Parathyroid adenoma (tissue), 2 donors: ENCODE results near the gene KDM5B.

Source experiments
- H2AFZ ChIP-seq: fragments of 300-600 bp; sonication (generic); one replicate; pipeline ENCODE4 v1.7.0; 2017; ENCODE audit warnings: antibody characterized with exemption, mild to moderate bottlenecking
- H3K27ac ChIP-seq: fragments of 300-600 bp; sonication (generic); one replicate; pipeline ENCODE4 v1.7.0; 2017
- H3K27me3 ChIP-seq: fragments of 300-600 bp; sonication (generic); one replicate; pipeline ENCODE4 v1.7.0; 2017; ENCODE audit warnings: low read length; ENCODE audit not compliant: control insufficient read depth, insufficient read depth
- H3K36me3 ChIP-seq: fragments of 300-600 bp; sonication (generic); one replicate; pipeline ENCODE4 v1.7.0; 2017; ENCODE audit warnings: low read length; ENCODE audit not compliant: control insufficient read depth, insufficient read depth
- H3K4me1 ChIP-seq: fragments of 300-600 bp; sonication (generic); one replicate; pipeline ENCODE4 v1.7.0; 2017; ENCODE audit warnings: control low read depth
- H3K4me2 ChIP-seq: fragments of 300-600 bp; sonication (generic); one replicate; pipeline ENCODE4 v1.7.0; 2017; ENCODE audit warnings: low read length
- H3K4me3 ChIP-seq: fragments of 300-600 bp; sonication (generic); one replicate; pipeline ENCODE4 v1.7.0; 2017; ENCODE audit warnings: low read depth, low read length
- H3K79me2 ChIP-seq: fragments of 300-600 bp; sonication (generic); one replicate; pipeline ENCODE4 v1.7.0; 2017; ENCODE audit warnings: control low read depth
- H3K9ac ChIP-seq: fragments of 300-600 bp; sonication (generic); one replicate; pipeline ENCODE4 v1.7.0; 2017; ENCODE audit warnings: mild to moderate bottlenecking
- H3K9me3 ChIP-seq: fragments of 300-600 bp; sonication (generic); one replicate; pipeline ENCODE4 v1.7.0; 2017; ENCODE audit warnings: low read length; ENCODE audit not compliant: control insufficient read depth
- TF ChIP-seq, protein P1 (sequence below): fragments of 300-600 bp; sonication (generic); IDR thresholded peaks from one replicate; pipeline ENCODE4 v1.7.0; 2017; ENCODE audit warnings: antibody characterized with exemption, mild to moderate bottlenecking
- donor health status: primary hyperparathyroidism.

The KDM5B gene

DNA sequence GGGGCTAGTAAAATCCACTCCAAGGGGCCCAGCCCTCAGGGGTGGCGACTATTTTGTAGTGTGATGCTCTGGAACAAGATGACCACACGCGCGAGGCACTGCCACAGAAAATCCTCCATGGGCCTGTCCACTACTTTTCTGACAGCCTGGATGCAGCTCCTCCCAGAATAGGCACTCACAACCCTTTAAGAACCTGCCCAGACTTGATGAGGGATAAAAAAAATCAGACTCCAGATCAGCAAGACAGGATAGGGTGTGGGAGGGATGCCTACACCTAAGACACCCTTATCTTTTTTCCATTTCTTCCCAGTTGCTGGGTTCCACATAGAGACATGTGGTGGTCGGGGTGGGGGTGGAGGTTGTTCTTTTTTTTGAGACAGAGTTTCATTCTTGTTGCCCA, 36.0 kb upstream of the KDM5B start:
- Histone ChIP-seq H3K27me3 (no peaks in the 10 kb centered on the region), H3K9me3 (no peaks in the 10 kb centered on the region), H3K4me3 (no peak overlapping the region), H3K4me2 (no peak overlapping the region), H2AFZ (no peak overlapping the region), H3K4me1 (no peaks in the 10 kb centered on the region), H3K79me2 (no peaks in the 10 kb centered on the region), H3K27ac (no peak overlapping the region), H3K36me3 (no peaks in the 10 kb centered on the region), H3K9ac (no peak overlapping the region)
- TF ChIP-seq, protein P1, sequence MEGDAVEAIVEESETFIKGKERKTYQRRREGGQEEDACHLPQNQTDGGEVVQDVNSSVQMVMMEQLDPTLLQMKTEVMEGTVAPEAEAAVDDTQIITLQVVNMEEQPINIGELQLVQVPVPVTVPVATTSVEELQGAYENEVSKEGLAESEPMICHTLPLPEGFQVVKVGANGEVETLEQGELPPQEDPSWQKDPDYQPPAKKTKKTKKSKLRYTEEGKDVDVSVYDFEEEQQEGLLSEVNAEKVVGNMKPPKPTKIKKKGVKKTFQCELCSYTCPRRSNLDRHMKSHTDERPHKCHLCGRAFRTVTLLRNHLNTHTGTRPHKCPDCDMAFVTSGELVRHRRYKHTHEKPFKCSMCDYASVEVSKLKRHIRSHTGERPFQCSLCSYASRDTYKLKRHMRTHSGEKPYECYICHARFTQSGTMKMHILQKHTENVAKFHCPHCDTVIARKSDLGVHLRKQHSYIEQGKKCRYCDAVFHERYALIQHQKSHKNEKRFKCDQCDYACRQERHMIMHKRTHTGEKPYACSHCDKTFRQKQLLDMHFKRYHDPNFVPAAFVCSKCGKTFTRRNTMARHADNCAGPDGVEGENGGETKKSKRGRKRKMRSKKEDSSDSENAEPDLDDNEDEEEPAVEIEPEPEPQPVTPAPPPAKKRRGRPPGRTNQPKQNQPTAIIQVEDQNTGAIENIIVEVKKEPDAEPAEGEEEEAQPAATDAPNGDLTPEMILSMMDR = no peak

DNA sequence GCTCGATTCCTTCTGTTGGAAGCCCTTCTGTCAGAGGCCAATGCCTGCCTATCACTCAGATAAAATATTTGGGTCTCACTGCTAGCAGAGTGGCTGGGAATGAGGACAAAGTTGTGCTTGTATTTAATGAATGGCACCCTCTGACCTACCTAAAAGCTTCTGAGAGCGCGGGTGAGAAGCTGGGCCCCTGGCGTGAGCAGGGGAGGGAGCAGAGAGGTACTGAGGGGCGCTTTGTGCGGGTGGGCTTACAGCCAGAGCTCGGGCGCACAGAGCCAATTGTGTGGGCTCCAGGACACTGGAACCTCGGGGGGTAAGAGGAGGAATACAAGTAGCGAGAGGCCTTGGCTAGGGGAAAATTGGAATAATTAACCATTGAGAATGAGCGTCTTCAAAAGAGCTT, 34.9 kb upstream of the KDM5B start:
- H3K9ac ChIP-seq = no peak overlapping the region
- no peaks in the 10 kb centered on the region for H3K36me3 ChIP-seq
- H3K79me2 ChIP-seq = no peaks in the 10 kb centered on the region
- TF ChIP-seq, protein P1 = no peak
- H3K4me3 ChIP-seq = no peak overlapping the region
- H3K4me2 ChIP-seq = no peak overlapping the region
- no peaks in the 10 kb centered on the region for H3K27me3 ChIP-seq
- H3K4me1 ChIP-seq = no peaks in the 10 kb centered on the region
- no peak overlapping the region for H2AFZ ChIP-seq
- no peak overlapping the region for H3K27ac ChIP-seq
- H3K9me3 ChIP-seq = no peaks in the 10 kb centered on the region

DNA sequence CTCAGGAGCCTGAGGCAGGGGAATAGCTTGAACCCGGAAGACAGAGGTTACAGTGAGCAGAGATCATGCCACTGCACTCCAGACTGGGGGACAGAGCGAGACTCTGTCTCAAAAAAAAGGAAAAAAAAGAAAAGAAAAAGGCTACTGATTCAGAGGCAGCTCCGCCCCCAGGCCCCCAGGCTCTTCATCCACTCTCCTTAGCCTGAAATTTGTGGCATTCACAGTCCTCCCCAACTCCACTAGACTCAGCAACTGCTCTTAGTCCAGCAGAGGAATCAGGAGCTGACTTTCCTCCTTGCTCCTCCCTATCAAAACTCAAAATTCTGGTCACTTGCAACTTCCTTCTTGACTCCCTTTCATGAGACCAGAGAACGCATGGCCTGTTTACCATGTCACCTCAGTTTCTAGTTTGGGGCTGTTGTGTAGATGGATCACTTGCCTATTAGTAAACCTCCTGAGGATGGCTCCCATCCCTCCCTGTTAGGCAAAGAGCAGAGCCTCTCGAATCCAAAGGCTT, 29.6 kb upstream of the KDM5B start:
- no peaks in the 10 kb centered on the region for H3K9me3 ChIP-seq
- TF ChIP-seq, protein P1 = no peak
- H3K4me3 ChIP-seq = no peak overlapping the region
- no peak overlapping the region for H2AFZ ChIP-seq
- H3K4me1 ChIP-seq = no peaks in the 10 kb centered on the region
- H3K9ac ChIP-seq = no peak overlapping the region
- H3K27ac ChIP-seq = no peak overlapping the region
- no peaks in the 10 kb centered on the region for H3K27me3 ChIP-seq
- H3K79me2 ChIP-seq = no peaks in the 10 kb centered on the region
- H3K36me3 ChIP-seq = no peaks in the 10 kb centered on the region
- H3K4me2 ChIP-seq = no peak overlapping the region

DNA sequence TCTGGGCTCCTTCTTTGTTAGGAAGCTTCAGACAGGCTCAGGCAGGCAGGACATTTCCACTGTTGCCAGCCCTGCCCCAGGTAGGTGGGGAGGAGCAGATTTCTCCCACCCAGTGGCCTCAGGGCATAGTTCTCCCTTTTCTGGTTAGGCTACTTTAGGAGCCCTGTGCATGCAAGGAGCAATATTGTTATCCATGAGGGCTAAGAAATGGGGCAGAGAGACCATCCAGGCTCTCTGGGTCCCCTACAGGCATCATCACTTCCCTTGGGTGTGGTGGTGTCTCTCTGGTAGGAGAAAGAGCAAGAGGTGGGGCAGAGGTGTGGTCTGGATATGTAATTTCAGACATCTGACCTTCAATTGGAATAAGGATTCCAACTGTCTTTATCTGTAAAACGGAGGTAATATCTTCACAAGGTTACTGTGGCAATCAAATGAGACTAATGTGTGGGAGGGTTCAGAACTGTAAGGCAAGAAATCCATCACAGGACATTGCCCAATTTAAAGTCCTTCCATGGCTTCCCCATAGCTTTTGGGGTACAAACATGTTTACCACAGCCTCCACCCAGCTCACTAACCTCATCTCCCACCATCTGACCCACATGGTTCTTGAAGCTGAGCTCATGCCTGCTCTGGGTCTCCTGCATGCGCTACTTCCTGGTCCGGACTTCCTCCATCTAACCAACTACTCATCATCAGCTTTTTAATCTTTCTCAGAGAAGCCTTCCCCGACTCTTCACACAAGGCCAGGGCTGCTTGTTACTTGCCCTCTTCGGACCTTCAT, 28.6 kb upstream of the KDM5B start:
- Histone ChIP-seq H3K27me3 (no peaks in the 10 kb centered on the region), H3K36me3 (no peaks in the 10 kb centered on the region)

More for the DNA sequence above, 28.6 kb upstream of the KDM5B start:
- TF ChIP-seq, protein P1 = no peak
- no peaks in the 10 kb centered on the region for H3K79me2 ChIP-seq
- H3K4me1 ChIP-seq = no peaks in the 10 kb centered on the region
- H3K27ac ChIP-seq = no peak overlapping the region
- H2AFZ ChIP-seq = no peak overlapping the region
- no peak overlapping the region for H3K4me3 ChIP-seq
- H3K4me2 ChIP-seq = no peak overlapping the region
- no peaks in the 10 kb centered on the region for H3K9me3 ChIP-seq
- no peak overlapping the region for H3K9ac ChIP-seq
